ENCODE results near the gene CTDNEP1.

The CTDNEP1 gene

DNA sequence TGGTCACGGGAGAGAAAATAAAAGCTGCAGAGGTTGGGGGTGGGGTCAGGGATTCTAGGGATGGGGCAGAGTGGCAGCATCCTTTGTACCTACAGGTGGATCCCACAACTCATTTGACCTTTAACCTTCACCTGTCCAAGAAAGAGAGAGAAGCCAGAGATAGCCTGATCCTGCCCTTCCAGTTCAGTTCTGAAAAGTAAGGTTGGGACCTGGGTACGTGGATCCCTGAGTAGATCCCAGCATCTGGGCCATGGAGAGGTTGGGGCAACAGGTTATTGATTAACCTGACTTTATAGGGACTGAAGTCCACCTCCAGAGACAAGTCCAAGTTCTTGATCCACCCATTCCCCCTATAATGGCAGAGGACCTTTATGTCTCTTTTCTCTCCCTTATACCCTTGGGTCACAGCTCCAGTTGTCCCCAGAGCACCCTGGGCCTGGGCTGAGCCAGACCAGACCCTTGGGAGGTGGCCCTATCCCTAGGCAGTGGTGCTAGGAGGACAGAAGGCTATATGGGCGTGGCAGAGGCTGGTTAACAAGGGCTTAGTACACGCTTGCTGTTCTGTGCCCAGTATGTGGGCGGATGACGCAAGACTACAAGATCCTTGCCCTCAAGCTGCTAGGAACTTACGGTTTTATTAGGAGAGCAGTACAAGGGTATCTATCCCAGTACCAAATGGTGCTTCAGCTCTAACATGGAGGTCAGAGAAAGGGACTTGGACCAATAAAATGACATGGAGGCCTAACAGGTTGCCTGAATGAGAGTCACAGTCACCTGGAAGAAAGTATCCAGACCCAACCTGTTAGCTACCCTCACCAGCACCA lies 7.4 kb upstream of the CTDNEP1 start:
- Histone ChIP-seq H4K20me1 (ENCODE audit: control insufficient read depth, insufficient read depth, low read depth, low read length) (no peaks in the 10 kb centered on the region), H3K4me2 (ENCODE audit: low read length) (no peak overlapping the region), H3K9me2 (replicated peaks; ENCODE audit: control insufficient read depth, low read length) (no peaks in the 10 kb centered on the region), H3F3A (ENCODE audit: control insufficient read depth, insufficient read depth) (peaks cover 6% of the 10 kb centered on the region; the same call in 1 of the 2 replicates), H3K27ac (ENCODE audit: low read depth, low read length) (no peak overlapping the region), H3K4me1 (ENCODE audit: control insufficient read depth, low read length) (peaks cover 31% of the 10 kb centered on the region), H3K27me3 (ENCODE audit: control insufficient read depth, low read length) (peaks cover 32% of the 10 kb centered on the region), H3K36me3 (ENCODE audit: control insufficient read depth, low read length) (peaks cover 44% of the 10 kb centered on the region), H3K4me3 (ENCODE audit: low read length) (no peak overlapping the region), H3K79me2 (ENCODE audit: control insufficient read depth, low read length) (peaks cover 4% of the 10 kb centered on the region), H3K9me3 (ENCODE audit: control insufficient read depth, insufficient read depth, low read length) (no peaks in the 10 kb centered on the region)
- TF ChIP-seq EZH2phosphoT487 (IDR thresholded peaks at IDR 0.05; ENCODE audit: borderline replicate concordance, low read length) = no peak
- TF ChIP-seq, protein P1, sequence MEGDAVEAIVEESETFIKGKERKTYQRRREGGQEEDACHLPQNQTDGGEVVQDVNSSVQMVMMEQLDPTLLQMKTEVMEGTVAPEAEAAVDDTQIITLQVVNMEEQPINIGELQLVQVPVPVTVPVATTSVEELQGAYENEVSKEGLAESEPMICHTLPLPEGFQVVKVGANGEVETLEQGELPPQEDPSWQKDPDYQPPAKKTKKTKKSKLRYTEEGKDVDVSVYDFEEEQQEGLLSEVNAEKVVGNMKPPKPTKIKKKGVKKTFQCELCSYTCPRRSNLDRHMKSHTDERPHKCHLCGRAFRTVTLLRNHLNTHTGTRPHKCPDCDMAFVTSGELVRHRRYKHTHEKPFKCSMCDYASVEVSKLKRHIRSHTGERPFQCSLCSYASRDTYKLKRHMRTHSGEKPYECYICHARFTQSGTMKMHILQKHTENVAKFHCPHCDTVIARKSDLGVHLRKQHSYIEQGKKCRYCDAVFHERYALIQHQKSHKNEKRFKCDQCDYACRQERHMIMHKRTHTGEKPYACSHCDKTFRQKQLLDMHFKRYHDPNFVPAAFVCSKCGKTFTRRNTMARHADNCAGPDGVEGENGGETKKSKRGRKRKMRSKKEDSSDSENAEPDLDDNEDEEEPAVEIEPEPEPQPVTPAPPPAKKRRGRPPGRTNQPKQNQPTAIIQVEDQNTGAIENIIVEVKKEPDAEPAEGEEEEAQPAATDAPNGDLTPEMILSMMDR (IDR thresholded peaks at IDR 0.05; ENCODE audit: low read depth, low read length, poor library complexity, severe bottlenecking) = no peak

DNA sequence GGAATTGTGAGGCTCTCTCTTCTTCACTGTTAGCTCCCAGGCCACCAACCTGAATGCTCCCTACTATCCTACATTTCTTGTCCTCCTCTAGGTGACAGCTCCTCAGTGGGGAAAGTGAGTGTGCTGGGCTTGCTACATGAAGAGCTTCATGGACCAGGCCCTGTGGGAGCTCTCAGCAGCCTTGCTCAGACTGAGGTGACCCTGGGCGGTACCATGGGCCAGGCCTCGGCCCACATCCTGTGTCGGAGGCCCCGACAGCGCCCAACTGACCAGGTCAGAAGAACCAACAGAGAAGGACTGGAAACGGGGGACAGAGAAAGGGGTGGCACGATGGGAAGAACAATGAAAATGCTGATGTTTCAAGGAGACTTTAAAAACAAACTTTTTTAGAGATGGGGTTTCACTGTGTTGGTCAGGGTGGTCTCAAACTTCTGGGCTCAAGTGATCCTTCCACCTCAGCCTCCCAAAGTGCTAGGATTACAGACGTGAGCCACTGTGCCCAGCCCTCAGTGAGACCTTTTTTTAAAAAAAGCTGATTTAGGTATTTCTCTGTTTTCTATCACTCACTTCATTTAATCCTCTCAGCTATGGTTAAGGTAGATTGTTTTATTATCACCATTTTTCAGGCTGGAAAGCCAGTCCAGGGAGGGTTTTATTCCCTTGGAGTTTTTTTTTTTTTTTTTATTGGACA lies 5.4 kb upstream of the CTDNEP1 start:
- H3K4me2 ChIP-seq (ENCODE audit: low read length) = no peak overlapping the region
- TF ChIP-seq, protein P1 (IDR thresholded peaks at IDR 0.05; ENCODE audit: low read depth, low read length, poor library complexity, severe bottlenecking) = no peak
- TF ChIP-seq EZH2phosphoT487 (IDR thresholded peaks at IDR 0.05; ENCODE audit: borderline replicate concordance, low read length) = no peak
- peaks cover 54% of the 10 kb centered on the region for H3K36me3 ChIP-seq (ENCODE audit: control insufficient read depth, low read length)
- peaks cover 14% of the 10 kb centered on the region for H3K27me3 ChIP-seq (ENCODE audit: control insufficient read depth, low read length)
- H3K4me3 ChIP-seq (ENCODE audit: low read length) = no peak overlapping the region
- H3F3A ChIP-seq (ENCODE audit: control insufficient read depth, insufficient read depth) = peaks cover 6% of the 10 kb centered on the region; the same call in 1 of the 2 replicates
- H3K79me2 ChIP-seq (ENCODE audit: control insufficient read depth, low read length) = peaks cover 18% of the 10 kb centered on the region
- H3K27ac ChIP-seq (ENCODE audit: low read depth, low read length) = no peak overlapping the region
- no peaks in the 10 kb centered on the region for H3K9me3 ChIP-seq (ENCODE audit: control insufficient read depth, insufficient read depth, low read length)
- H3K9me2 ChIP-seq (replicated peaks; ENCODE audit: control insufficient read depth, low read length) = no peaks in the 10 kb centered on the region
- H3K4me1 ChIP-seq (ENCODE audit: control insufficient read depth, low read length) = peaks cover 19% of the 10 kb centered on the region
- no peaks in the 10 kb centered on the region for H4K20me1 ChIP-seq (ENCODE audit: control insufficient read depth, insufficient read depth, low read depth, low read length)

DNA sequence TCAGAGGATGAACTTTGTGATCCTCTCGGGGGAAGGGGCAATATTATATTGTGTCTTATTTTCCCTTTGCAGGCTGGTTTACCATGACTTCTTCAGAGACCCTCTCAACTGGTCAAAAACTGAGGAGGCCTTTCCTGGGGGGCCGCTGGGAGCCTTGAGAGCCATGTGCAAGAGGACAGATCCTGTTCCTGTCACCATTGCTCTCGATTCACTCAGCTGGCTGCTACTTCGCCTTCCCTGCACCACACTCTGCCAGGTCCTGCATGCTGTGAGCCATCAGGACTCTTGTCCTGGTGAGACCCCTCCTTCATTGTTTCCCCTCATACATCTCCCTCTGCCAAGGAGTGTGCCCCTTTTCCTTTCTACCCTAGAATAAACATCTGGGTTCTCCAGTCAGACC lies 3.0 kb upstream of the CTDNEP1 start:
- H3F3A ChIP-seq (ENCODE audit: control insufficient read depth, insufficient read depth) = peaks cover 2% of the 10 kb centered on the region; the same call in 1 of the 2 replicates
- H3K4me1 ChIP-seq (ENCODE audit: control insufficient read depth, low read length) = peaks cover 16% of the 10 kb centered on the region
- peaks cover 39% of the 10 kb centered on the region for H3K79me2 ChIP-seq (ENCODE audit: control insufficient read depth, low read length)
- no peaks in the 10 kb centered on the region for H3K9me2 ChIP-seq (replicated peaks; ENCODE audit: control insufficient read depth, low read length)
- H3K4me2 ChIP-seq (ENCODE audit: low read length) = no peak overlapping the region
- peaks cover 65% of the 10 kb centered on the region for H3K36me3 ChIP-seq (ENCODE audit: control insufficient read depth, low read length)
- H4K20me1 ChIP-seq (ENCODE audit: control insufficient read depth, insufficient read depth, low read depth, low read length) = 0 out of 2 replicates have a peak, but pooled peaks cover 6% of the 10 kb centered on the region
- no peaks in the 10 kb centered on the region for H3K27me3 ChIP-seq (ENCODE audit: control insufficient read depth, low read length)
- TF ChIP-seq, protein P1 (IDR thresholded peaks at IDR 0.05; ENCODE audit: low read depth, low read length, poor library complexity, severe bottlenecking) = no peak
- TF ChIP-seq EZH2phosphoT487 (IDR thresholded peaks at IDR 0.05; ENCODE audit: borderline replicate concordance, low read length) = no peak
- H3K27ac ChIP-seq (ENCODE audit: low read depth, low read length) = no peak overlapping the region
- H3K9me3 ChIP-seq (ENCODE audit: control insufficient read depth, insufficient read depth, low read length) = no peaks in the 10 kb centered on the region
- H3K4me3 ChIP-seq (ENCODE audit: low read length) = no peak overlapping the region
